Endometrial microvascular endothelial cells (primary cell): Measurements from ENCODE around the gene SH3RF1. TPM values are rescaled to one million over a fixed set of nuclear protein-coding genes. Genes with fewer than 3 reads are reported as not detected.
"Not testable (repeated sequence)": the region's sequence is repeated elsewhere in the genome, so short reads cannot be mapped to it uniquely, and the experiment has no call there.

Source experiments
- in situ Hi-C: cut with HindIII; loops from 2 replicates; pipeline ENCODE4 v1.10.0; 2017; ENCODE audit warnings: low sequenced_read_pairs, low pct_unique_long_range_greater_than_20kb; ENCODE audit errors: inconsistent ontology term
- total RNA-seq: library from RNA; depleted of rRNA; stranded (reverse); fragments of >200 nt; gene quantifications from one replicate; pipeline ENCODE4 v1.2.3, GENCODE V29; 2015; ENCODE audit errors: inconsistent ontology term

The SH3RF1 gene
- total RNA-seq = 34.4 TPM

- in situ Hi-C loops = no loop called here
These were observed at the start of gene SH3RF1 for GRCh38 chr4:169270810-169271691. Gene SH3RF1, minus strand, starts transcription at chr4:169270956. Its CDS starts 1,744 bp downstream, at chr4:169269212.

GRCh38 chr4:169315530-169316343, 45.0 kb upstream of the SH3RF1 start:
- in situ Hi-C loops = no loop called here

GRCh38 chr4:169314906-169315305, 44.1 kb upstream of the SH3RF1 start:
- in situ Hi-C loops = no loop called here

GRCh38 chr4:169313732-169314131, 43.0 kb upstream of the SH3RF1 start:
- in situ Hi-C loops = no loop called here

GRCh38 chr4:169312690-169313422, 42.1 kb upstream of the SH3RF1 start:
- in situ Hi-C loops = no loop called here

GRCh38 chr4:169311643-169312365, 41.0 kb upstream of the SH3RF1 start:
- in situ Hi-C loops = no loop called here

GRCh38 chr4:169309326-169309967, 38.7 kb upstream of the SH3RF1 start:
- in situ Hi-C loops = no loop called here

GRCh38 chr4:169307576-169307975, 36.8 kb upstream of the SH3RF1 start:
- in situ Hi-C loops = no loop called here

GRCh38 chr4:169305651-169306050, 34.9 kb upstream of the SH3RF1 start:
- in situ Hi-C loops = no loop called here

- in situ Hi-C loops = no loop called here
These were observed 34.4 kb upstream of the SH3RF1 start for GRCh38 chr4:169305173-169305572.

- in situ Hi-C loops = no loop called here
These were observed 25.1 kb upstream of the SH3RF1 start for GRCh38 chr4:169295822-169296221.

- in situ Hi-C loops = no loop called here
These were observed 22.8 kb upstream of the SH3RF1 start for GRCh38 chr4:169293343-169294176.

- in situ Hi-C loops = not testable (repeated sequence)
These were observed 17.2 kb upstream of the SH3RF1 start for GRCh38 chr4:169287983-169288382.

GRCh38 chr4:169286562-169287301, 16.0 kb upstream of the SH3RF1 start:
- in situ Hi-C loops = no loop called here

GRCh38 chr4:169283114-169283509, 12.4 kb upstream of the SH3RF1 start:
- in situ Hi-C loops = no loop called here

- in situ Hi-C loops = no loop called here
These were observed 11.8 kb upstream of the SH3RF1 start for GRCh38 chr4:169282429-169283113.
